CD8-positive, alpha-beta memory T cell (primary cell): ENCODE results near the gene ARHGEF7. TPM values are rescaled to one million over a fixed set of nuclear protein-coding genes. Genes with fewer than 3 reads are reported as not detected.

Experiments
- CTCF ChIA-PET: fragments of 350-600 bp; sonication (Branson Sonifier 250); formaldehyde crosslinking; loops from one replicate; lab custom pipeline; 2021; ENCODE audit warnings: antibody characterized with exemption; lab: Charles Lee
- POLR2A ChIA-PET: fragments of 350-600 bp; sonication (Branson Sonifier 250); formaldehyde crosslinking; loops from one replicate; lab custom pipeline; 2021; ENCODE audit warnings: antibody characterized with exemption; lab: Charles Lee
- DNase-seq, 5 donors: peaks; one replicate each; pipeline versions ENCODE4 v3.0.0 to v3.0.0-alpha.2; 2020 to 2022; ENCODE audit warnings: mixed read lengths in 1 of 5
- H3K27ac ChIP-seq: one replicate; pipeline ENCODE4 v1.7.0; 2013; ENCODE audit warnings: low read depth, mild to moderate bottlenecking, low read length, moderate library complexity
- H3K27me3 ChIP-seq: 2 replicates; pipeline ENCODE4 v1.7.0; 2013; ENCODE audit warnings: low read length, mild to moderate bottlenecking; ENCODE audit not compliant: insufficient read depth, poor library complexity, severe bottlenecking
- H3K36me3 ChIP-seq: 2 replicates; pipeline ENCODE4 v1.7.0; 2013; ENCODE audit warnings: mild to moderate bottlenecking, low read length, moderate library complexity; ENCODE audit not compliant: insufficient read depth
- H3K4me1 ChIP-seq: 2 replicates; pipeline ENCODE4 v1.7.0; 2013; ENCODE audit warnings: mild to moderate bottlenecking, low read length, moderate library complexity; ENCODE audit not compliant: insufficient read depth
- H3K4me3 ChIP-seq: 2 replicates; pipeline ENCODE4 v1.7.0; 2013; ENCODE audit warnings: mild to moderate bottlenecking, low read length
- H3K9me3 ChIP-seq: 2 replicates; pipeline ENCODE4 v1.7.0; 2013; ENCODE audit warnings: mild to moderate bottlenecking, low read length
- H3K27ac Mint-ChIP-seq, 8 donors: one replicate each; pipeline ENCODE4 v1.8.0; 2020 to 2021; ENCODE audit warnings: mixed read lengths in 8 of 8, mild to moderate bottlenecking in 6 of 8, inconsistent platforms in 3 of 8, moderate library complexity in 3 of 8
- H3K27me3 Mint-ChIP-seq, 2 donors: one replicate each; pipeline ENCODE4 v1.8.0; 2020 to 2021; ENCODE audit warnings: mixed read lengths in 2 of 2, mild to moderate bottlenecking in 1 of 2, moderate library complexity in 1 of 2
- H3K36me3 Mint-ChIP-seq, 3 donors: one replicate each; pipeline ENCODE4 v1.8.0; 2020 to 2021; ENCODE audit warnings: mixed read lengths in 3 of 3, inconsistent platforms in 1 of 3, mild to moderate bottlenecking in 1 of 3
- H3K4me1 Mint-ChIP-seq, 3 donors: one replicate each; pipeline ENCODE4 v1.8.0; 2020 to 2021; ENCODE audit warnings: mixed read lengths in 3 of 3, inconsistent platforms in 1 of 3, mild to moderate bottlenecking in 1 of 3
- H3K4me3 Mint-ChIP-seq, 7 donors: one replicate each; pipeline ENCODE4 v1.8.0; 2020 to 2021; ENCODE audit warnings: mixed read lengths in 7 of 7, mild to moderate bottlenecking in 6 of 7, moderate library complexity in 4 of 7, inconsistent platforms in 2 of 7
- H3K9me3 Mint-ChIP-seq, 5 donors: one replicate each; pipeline ENCODE4 v1.8.0; 2020 to 2022; ENCODE audit warnings: mixed read lengths in 5 of 5, mild to moderate bottlenecking in 3 of 5, moderate library complexity in 2 of 5, inconsistent platforms in 1 of 5
- polyA plus RNA-seq: library from polyadenylated mRNA; unstranded; fragments of 300-500 nt; fragmentation: Illumina TruSeq; gene quantifications from one replicate; pipeline ENCODE4 v1.2.3, GENCODE V29; 2021
- total RNA-seq, 2 experiments: library from RNA; stranded (reverse); gene quantifications; one replicate each; pipeline ENCODE4 v1.2.3, GENCODE V29; 2021

The ARHGEF7 gene
- total and polyA plus RNA-seq, 3 experiments from 2014 or later, result 12.0 to 46.2 (median 45.9) TPM

- no peaks in the 10 kb centered on the region for H3K9me3 Mint-ChIP-seq
- CTCF ChIA-PET, result no interaction called here
- H3K4me3 Mint-ChIP-seq, result peak overlapping the region in 1 of 7 donors; percentile 68
- Histone ChIP-seq H3K4me1 (no peaks in the 10 kb centered on the region), H3K4me3 (no peak overlapping the region), H3K36me3 (peaks cover 33% of the 10 kb centered on the region), H3K27me3 (no peaks in the 10 kb centered on the region), H3K9me3 (no peaks in the 10 kb centered on the region), H3K27ac (no peak overlapping the region)
- POLR2A ChIA-PET, result interaction anchor here (0.5 kb wide), 1 partner anchor 482 kb away, joined by 5 read pairs; no protein-coding TSS in a partner anchor
- H3K4me1 Mint-ChIP-seq, result peaks cover 5 to 14% (median 7%) of the 10 kb centered on the region in 3 donors
- no peak for DNase-seq
- no peaks in the 10 kb centered on the region for H3K27me3 Mint-ChIP-seq
- H3K36me3 Mint-ChIP-seq, result peaks cover 48 to 80% (median 60%) of the 10 kb centered on the region in 3 donors
- peak overlapping the region in 1 of 8 donors; percentile 26 for H3K27ac Mint-ChIP-seq
Observed at GRCh38 chr13:111304603-111305289, 189.6 kb downstream of the ARHGEF7 start.

- Mint-ChIP-seq H3K4me1 (no peaks in the 10 kb centered on the region), H3K36me3 (peaks cover 20 to 51% (median 34%) of the 10 kb centered on the region in 3 donors), H3K4me3 (no peak overlapping the region), H3K27me3 (no peaks in the 10 kb centered on the region), H3K9me3 (peaks cover 0 to 21% (median 14%) of the 10 kb centered on the region in 5 donors), H3K27ac (no peak overlapping the region)
- POLR2A ChIA-PET, result no interaction called here
- Histone ChIP-seq H3K36me3 (no peaks in the 10 kb centered on the region), H3K4me1 (no peaks in the 10 kb centered on the region), H3K27me3 (no peaks in the 10 kb centered on the region), H3K4me3 (no peak overlapping the region), H3K9me3 (no peaks in the 10 kb centered on the region), H3K27ac (no peak overlapping the region)
- CTCF ChIA-PET, result no interaction called here
- DNase-seq, result no peak
Observed at GRCh38 chr13:111312944-111313590, 198.0 kb downstream of the ARHGEF7 start.

GRCh38 chr13:111313911-111314425, 198.9 kb downstream of the ARHGEF7 start:
- POLR2A ChIA-PET, result no interaction called here
- no peak overlapping the region for H3K27ac Mint-ChIP-seq
- no peak for DNase-seq
- CTCF ChIA-PET, result no interaction called here
- H3K9me3 Mint-ChIP-seq, result peaks cover 0 to 21% (median 14%) of the 10 kb centered on the region in 5 donors
- Histone ChIP-seq H3K27ac (no peak overlapping the region), H3K9me3 (no peaks in the 10 kb centered on the region), H3K4me3 (no peak overlapping the region), H3K36me3 (no peaks in the 10 kb centered on the region), H3K4me1 (no peaks in the 10 kb centered on the region), H3K27me3 (no peaks in the 10 kb centered on the region)
- H3K36me3 Mint-ChIP-seq, result peaks cover 20 to 48% (median 31%) of the 10 kb centered on the region in 3 donors
- no peaks in the 10 kb centered on the region for H3K4me1 Mint-ChIP-seq
- no peaks in the 10 kb centered on the region for H3K27me3 Mint-ChIP-seq
- no peak overlapping the region for H3K4me3 Mint-ChIP-seq

GRCh38 chr13:111314852-111315251, 199.7 kb downstream of the ARHGEF7 start:
- Mint-ChIP-seq H3K4me3 (no peak overlapping the region), H3K27ac (no peak overlapping the region), H3K36me3 (peaks cover 16 to 40% (median 27%) of the 10 kb centered on the region in 3 donors), H3K27me3 (peaks cover 0 to 2% of the 10 kb centered on the region in 2 donors), H3K4me1 (no peaks in the 10 kb centered on the region), H3K9me3 (peaks cover 0 to 21% (median 14%) of the 10 kb centered on the region in 5 donors)
- Histone ChIP-seq H3K36me3 (no peaks in the 10 kb centered on the region), H3K27me3 (no peaks in the 10 kb centered on the region), H3K9me3 (no peaks in the 10 kb centered on the region), H3K27ac (no peak overlapping the region), H3K4me3 (no peak overlapping the region), H3K4me1 (no peaks in the 10 kb centered on the region)
- ChIA-PET POLR2A (no interaction called here), CTCF (no interaction called here)
- DNase-seq, result no peak

GRCh38 chr13:111315347-111315995, 200.4 kb downstream of the ARHGEF7 start:
- ChIA-PET POLR2A (no interaction called here), CTCF (no interaction called here)
- Mint-ChIP-seq H3K27ac (no peak overlapping the region), H3K36me3 (peaks cover 16 to 33% (median 24%) of the 10 kb centered on the region in 3 donors), H3K27me3 (peaks cover 0 to 2% of the 10 kb centered on the region in 2 donors), H3K4me1 (no peaks in the 10 kb centered on the region), H3K4me3 (no peak overlapping the region), H3K9me3 (peaks cover 0 to 15% (median 13%) of the 10 kb centered on the region in 5 donors)
- Histone ChIP-seq H3K9me3 (no peaks in the 10 kb centered on the region), H3K4me3 (no peak overlapping the region), H3K4me1 (no peaks in the 10 kb centered on the region), H3K36me3 (no peaks in the 10 kb centered on the region), H3K27me3 (no peaks in the 10 kb centered on the region), H3K27ac (no peak overlapping the region)
- no peak for DNase-seq

GRCh38 chr13:111316161-111316730, 201.1 kb downstream of the ARHGEF7 start:
- Histone ChIP-seq H3K27me3 (no peaks in the 10 kb centered on the region), H3K4me3 (no peak overlapping the region), H3K4me1 (no peaks in the 10 kb centered on the region), H3K27ac (no peak overlapping the region), H3K9me3 (no peaks in the 10 kb centered on the region), H3K36me3 (no peaks in the 10 kb centered on the region)
- POLR2A ChIA-PET, result no interaction called here
- Mint-ChIP-seq H3K27me3 (peaks cover 0 to 2% of the 10 kb centered on the region in 2 donors), H3K4me1 (no peaks in the 10 kb centered on the region), H3K4me3 (no peak overlapping the region), H3K36me3 (peaks cover 8 to 26% (median 19%) of the 10 kb centered on the region in 3 donors), H3K9me3 (peaks cover 0 to 13% (median 7%) of the 10 kb centered on the region in 5 donors), H3K27ac (peak overlapping the region in 2 of 8 donors; percentile 29 to 36)
- CTCF ChIA-PET, result no interaction called here
- no peak for DNase-seq

GRCh38 chr13:111317042-111317550, 202.0 kb downstream of the ARHGEF7 start:
- H3K27me3 ChIP-seq, result no peaks in the 10 kb centered on the region
- Mint-ChIP-seq H3K36me3 (peaks cover 4 to 17% (median 15%) of the 10 kb centered on the region in 3 donors), H3K27ac (no peak overlapping the region), H3K9me3 (peaks cover 0 to 4% (median 3%) of the 10 kb centered on the region in 5 donors), H3K27me3 (peaks cover 0 to 2% of the 10 kb centered on the region in 2 donors), H3K4me3 (peak overlapping the region in 1 of 7 donors; percentile 9), H3K4me1 (no peaks in the 10 kb centered on the region)
- no peaks in the 10 kb centered on the region for H3K4me1 ChIP-seq
- ChIA-PET POLR2A (no interaction called here), CTCF (no interaction called here)
- no peaks in the 10 kb centered on the region for H3K9me3 ChIP-seq
- H3K4me3 ChIP-seq, result no peak overlapping the region
- no peak overlapping the region for H3K27ac ChIP-seq
- H3K36me3 ChIP-seq, result no peaks in the 10 kb centered on the region
- DNase-seq, result no peak
